Measurements from ENCODE around the gene FABP3.

Gene FABP3

DNA sequence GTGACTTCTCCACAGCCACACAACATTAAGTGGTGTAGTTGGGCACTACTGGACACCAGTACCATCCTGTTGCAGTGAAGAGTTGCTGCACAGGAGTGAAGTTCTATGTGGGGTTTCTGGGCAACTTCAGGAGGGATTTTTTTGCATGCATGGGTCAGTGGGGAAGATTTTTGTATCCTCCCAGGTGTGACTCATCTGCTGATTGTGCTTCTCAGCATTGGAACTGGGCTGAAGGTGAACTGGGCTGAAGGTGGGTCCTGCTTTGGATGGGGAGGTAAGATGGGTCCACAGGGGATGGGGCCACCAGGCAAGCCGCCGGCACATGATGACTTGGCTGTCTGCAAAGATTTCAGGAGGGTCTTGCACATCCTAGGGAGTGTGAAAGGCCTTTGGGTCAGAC is 42.8 kb upstream of the FABP3 start:
- DNase-seq (ENCODE audit: low read depth), result no peak
- H3K4me3 ChIP-seq (ENCODE audit: control insufficient read depth, low read depth, low read length), result no peak overlapping the region
- TF ChIP-seq, protein P1, sequence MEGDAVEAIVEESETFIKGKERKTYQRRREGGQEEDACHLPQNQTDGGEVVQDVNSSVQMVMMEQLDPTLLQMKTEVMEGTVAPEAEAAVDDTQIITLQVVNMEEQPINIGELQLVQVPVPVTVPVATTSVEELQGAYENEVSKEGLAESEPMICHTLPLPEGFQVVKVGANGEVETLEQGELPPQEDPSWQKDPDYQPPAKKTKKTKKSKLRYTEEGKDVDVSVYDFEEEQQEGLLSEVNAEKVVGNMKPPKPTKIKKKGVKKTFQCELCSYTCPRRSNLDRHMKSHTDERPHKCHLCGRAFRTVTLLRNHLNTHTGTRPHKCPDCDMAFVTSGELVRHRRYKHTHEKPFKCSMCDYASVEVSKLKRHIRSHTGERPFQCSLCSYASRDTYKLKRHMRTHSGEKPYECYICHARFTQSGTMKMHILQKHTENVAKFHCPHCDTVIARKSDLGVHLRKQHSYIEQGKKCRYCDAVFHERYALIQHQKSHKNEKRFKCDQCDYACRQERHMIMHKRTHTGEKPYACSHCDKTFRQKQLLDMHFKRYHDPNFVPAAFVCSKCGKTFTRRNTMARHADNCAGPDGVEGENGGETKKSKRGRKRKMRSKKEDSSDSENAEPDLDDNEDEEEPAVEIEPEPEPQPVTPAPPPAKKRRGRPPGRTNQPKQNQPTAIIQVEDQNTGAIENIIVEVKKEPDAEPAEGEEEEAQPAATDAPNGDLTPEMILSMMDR (conservative IDR thresholded peaks at IDR 0.05; ENCODE audit: control insufficient read depth, insufficient read depth, low read depth, low read length), result no peak

DNA sequence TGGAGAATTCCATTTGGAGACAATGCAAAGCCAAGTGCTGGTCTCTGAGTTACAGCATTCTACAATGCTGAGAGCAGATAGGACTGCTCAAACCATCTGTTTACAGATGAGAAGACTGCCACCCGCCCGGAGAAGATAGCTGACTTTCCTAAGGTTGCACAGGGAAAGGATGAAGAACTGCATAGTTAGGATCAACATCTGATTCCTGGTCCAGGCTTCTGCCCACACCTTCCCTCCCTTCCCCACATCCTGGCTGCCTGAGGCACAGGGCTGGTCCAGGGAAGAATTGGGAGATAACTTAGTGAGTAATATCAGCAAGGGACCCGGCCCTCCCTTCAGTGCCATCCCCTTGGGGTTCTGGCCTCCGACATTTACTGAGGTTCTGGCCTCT is 42.1 kb upstream of the FABP3 start:
- DNase-seq (ENCODE audit: low read depth), result no peak
- H3K4me3 ChIP-seq (ENCODE audit: control insufficient read depth, low read depth, low read length), result no peak overlapping the region
- TF ChIP-seq, protein P1 (conservative IDR thresholded peaks at IDR 0.05; ENCODE audit: control insufficient read depth, insufficient read depth, low read depth, low read length), result no peak

DNA sequence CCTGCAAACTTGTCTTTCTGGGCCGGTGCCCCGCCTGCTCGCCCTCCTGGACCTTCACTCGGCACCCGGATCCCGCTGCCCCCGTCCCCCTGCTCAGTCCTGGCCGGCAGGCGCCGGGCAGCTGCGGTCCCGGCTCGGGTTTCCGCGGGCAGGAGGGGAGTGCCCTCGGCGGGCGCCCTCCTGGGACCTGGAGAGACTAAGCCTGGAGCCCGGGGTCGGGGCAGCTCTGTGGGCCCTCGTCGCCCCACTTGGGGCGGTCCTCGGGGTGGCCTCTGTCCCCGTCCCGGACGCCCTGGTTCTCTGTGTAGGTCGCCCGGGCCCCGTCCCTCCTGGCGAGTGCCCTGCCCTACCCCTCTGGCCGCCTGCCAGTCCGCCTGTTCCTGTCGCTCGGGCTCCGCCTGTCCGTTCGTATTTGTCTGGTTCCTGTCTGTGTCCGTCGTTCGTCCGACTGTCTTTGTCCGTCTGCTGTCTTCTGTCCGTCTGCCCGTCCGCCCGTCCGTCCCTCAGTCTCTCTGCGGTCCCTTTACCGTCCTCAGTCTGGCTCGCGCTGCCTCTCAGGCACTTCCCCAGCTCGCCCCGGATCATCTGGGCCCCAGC is 40.6 kb upstream of the FABP3 start:
- TF ChIP-seq, protein P1 (conservative IDR thresholded peaks at IDR 0.05; ENCODE audit: control insufficient read depth, insufficient read depth, low read depth, low read length), result no peak
- DNase-seq (ENCODE audit: low read depth), result peak; percentile 47
- H3K4me3 ChIP-seq (ENCODE audit: control insufficient read depth, low read depth, low read length), result peak overlapping the region; percentile 77

DNA sequence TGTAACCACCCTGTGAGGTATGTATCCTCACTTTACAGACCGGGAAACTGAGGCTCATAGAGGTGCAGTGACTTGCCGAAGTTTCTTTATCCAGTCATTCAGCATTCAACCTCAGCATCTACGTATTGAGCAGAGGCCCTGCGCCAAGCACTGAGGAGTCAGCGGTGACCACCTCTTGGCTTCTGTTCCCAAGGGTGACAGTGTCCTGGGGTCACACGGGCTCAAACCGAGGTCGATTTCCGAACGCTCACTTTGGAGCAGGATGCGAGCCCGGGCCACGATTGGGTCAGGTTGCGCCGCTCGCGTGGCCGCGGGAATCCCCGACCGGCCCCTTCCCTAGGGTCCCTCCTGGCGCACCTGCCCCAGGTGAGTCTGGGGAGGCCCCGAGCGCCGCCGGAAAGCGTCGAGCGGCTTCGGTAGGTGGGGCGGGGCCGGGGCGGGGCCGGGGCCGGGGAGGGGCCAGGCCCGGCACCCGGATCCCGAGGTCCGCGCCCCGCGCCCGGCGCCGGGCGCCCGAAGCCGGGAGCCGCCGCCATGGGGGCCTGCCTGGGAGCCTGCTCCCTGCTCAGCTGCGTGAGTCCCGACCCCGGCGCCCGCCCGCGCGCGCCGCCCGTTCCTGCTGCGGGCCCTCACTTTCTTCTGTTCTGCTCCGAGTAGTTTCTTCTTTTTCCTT is 40.0 kb upstream of the FABP3 start, which contains the start of gene SERINC2:
Gene SERINC2 (plus strand): TSS at position 482 of the 673 bp plus-strand sequence. CDS start 53 bp downstream, at position 535.
- H3K4me3 ChIP-seq (ENCODE audit: control insufficient read depth, low read depth, low read length), result peak within 1 kb of the TSS; percentile 77
- DNase-seq (ENCODE audit: low read depth), result no peak
- TF ChIP-seq, protein P1 (conservative IDR thresholded peaks at IDR 0.05; ENCODE audit: control insufficient read depth, insufficient read depth, low read depth, low read length), result no peak

DNA sequence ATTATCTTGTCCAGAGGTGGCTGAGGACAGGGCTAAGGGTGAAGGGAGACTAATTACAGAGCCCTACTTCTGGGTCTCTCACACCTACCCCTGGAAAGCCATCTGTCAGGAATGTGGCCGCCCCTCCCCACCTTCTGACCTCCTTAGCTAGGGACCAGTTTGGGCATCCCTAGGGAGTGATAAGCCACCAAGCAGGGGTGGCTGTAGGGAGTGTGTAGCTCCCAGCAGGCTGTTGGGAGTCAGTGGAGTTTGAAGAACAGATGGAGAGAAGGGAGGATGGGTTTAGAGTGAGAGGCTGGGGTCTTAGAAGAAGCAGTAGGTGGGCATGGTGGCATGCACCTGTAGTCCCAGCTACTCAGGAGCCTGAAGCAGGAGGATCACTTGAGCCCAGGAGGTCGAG is 39.3 kb upstream of the FABP3 start:
- TF ChIP-seq, protein P1 (conservative IDR thresholded peaks at IDR 0.05; ENCODE audit: control insufficient read depth, insufficient read depth, low read depth, low read length), result no peak
- H3K4me3 ChIP-seq (ENCODE audit: control insufficient read depth, low read depth, low read length), result no peak overlapping the region
- no peak for DNase-seq (ENCODE audit: low read depth)

DNA sequence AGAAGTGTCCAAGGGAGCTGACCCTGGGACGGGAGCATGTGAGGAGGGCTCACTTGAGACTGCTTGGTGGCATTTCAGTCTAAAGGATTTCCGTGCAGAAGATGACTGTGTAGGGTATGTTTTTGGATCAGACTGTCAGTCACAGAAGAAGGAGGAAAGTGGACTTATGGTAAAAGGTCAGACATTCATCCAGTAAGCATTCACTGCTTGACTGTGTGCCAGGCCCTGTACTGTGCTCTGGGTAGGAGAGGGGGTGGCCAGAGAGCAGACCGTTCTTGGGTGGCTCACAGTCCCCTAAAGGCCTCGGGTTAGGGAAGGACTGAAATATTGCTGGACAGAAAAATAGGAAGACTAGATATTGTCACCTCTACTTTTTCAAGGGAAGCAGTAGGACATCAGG is 38.0 kb upstream of the FABP3 start:
- peak; percentile 76 for DNase-seq (ENCODE audit: low read depth)
- no peak overlapping the region for H3K4me3 ChIP-seq (ENCODE audit: control insufficient read depth, low read depth, low read length)
- TF ChIP-seq, protein P1 (conservative IDR thresholded peaks at IDR 0.05; ENCODE audit: control insufficient read depth, insufficient read depth, low read depth, low read length), result no peak
